Hematopoietic multipotent progenitor cell treated with erythropoietin and hydrocortisone succinate and interleukin-3 and kit ligand, for 6 days (in vitro differentiated cells): ENCODE data around the gene TMPRSS6.
"Not testable (repeated sequence)": the region's sequence is repeated elsewhere in the genome, so short reads cannot be mapped to it uniquely, and the experiment has no call there.

Source experiments
- DNase-seq: peaks from one replicate; pipeline ENCODE4 v3.0.0-alpha.2; 2015

The TMPRSS6 gene

GRCh38 chr22:37088108-37088605, 21.4 kb downstream of the TMPRSS6 start:
- peak; percentile 24 for DNase-seq

GRCh38 chr22:37086184-37086583, 23.3 kb downstream of the TMPRSS6 start:
- DNase-seq: no peak

- DNase-seq: no peak
Observed at GRCh38 chr22:37084385-37084784, 25.1 kb downstream of the TMPRSS6 start.

- DNase-seq: no peak
Observed at GRCh38 chr22:37083914-37084313, 25.6 kb downstream of the TMPRSS6 start.

GRCh38 chr22:37082251-37082873, 27.2 kb downstream of the TMPRSS6 start:
- DNase-seq: no peak

- no peak for DNase-seq
Observed at GRCh38 chr22:37080838-37081237, 28.7 kb downstream of the TMPRSS6 start.

- no peak for DNase-seq
Observed at GRCh38 chr22:37080438-37080837, 29.1 kb downstream of the TMPRSS6 start.

- DNase-seq: peak; percentile 63
Observed at GRCh38 chr22:37079668-37080171, 29.8 kb downstream of the TMPRSS6 start.

GRCh38 chr22:37079158-37079557, 30.4 kb downstream of the TMPRSS6 start:
- DNase-seq: no peak

- DNase-seq: peak; percentile 76
Observed at GRCh38 chr22:37077802-37078448, 31.6 kb downstream of the TMPRSS6 start.

- no peak for DNase-seq
Observed at GRCh38 chr22:37075822-37076433, 33.6 kb downstream of the TMPRSS6 start.

GRCh38 chr22:37075046-37075445, 34.5 kb downstream of the TMPRSS6 start:
- no peak for DNase-seq

- no peak for DNase-seq
Observed at GRCh38 chr22:37074537-37074936, 35.0 kb downstream of the TMPRSS6 start.

- DNase-seq: no peak
Observed at GRCh38 chr22:37072673-37073072, 36.8 kb downstream of the TMPRSS6 start.

- DNase-seq: not testable (repeated sequence)
Observed at GRCh38 chr22:37071850-37072592, 37.5 kb downstream of the TMPRSS6 start.

GRCh38 chr22:37070744-37071143, 38.8 kb downstream of the TMPRSS6 start:
- DNase-seq: no peak

- DNase-seq: no peak
Observed at GRCh38 chr22:37070334-37070733, 39.2 kb downstream of the TMPRSS6 start.

GRCh38 chr22:37069719-37070118, 39.8 kb downstream of the TMPRSS6 start:
- no peak for DNase-seq

- no peak for DNase-seq
Observed at GRCh38 chr22:37069319-37069718, 40.2 kb downstream of the TMPRSS6 start.

GRCh38 chr22:37068859-37069258, 40.7 kb downstream of the TMPRSS6 start:
- DNase-seq: no peak

GRCh38 chr22:37067428-37067827, 42.1 kb downstream of the TMPRSS6 start:
- no peak for DNase-seq

- no peak for DNase-seq
Observed at GRCh38 chr22:37065961-37066360, 43.6 kb downstream of the TMPRSS6 start.

- no peak for DNase-seq
Observed at GRCh38 chr22:37065180-37065579, 44.3 kb downstream of the TMPRSS6 start.
